Tibial nerve (tissue), 4 donors: ENCODE results near the gene SLC51A. TPM values are rescaled to one million over a fixed set of nuclear protein-coding genes. Genes with fewer than 3 reads are reported as not detected.
"Not testable (repeated sequence)": the region's sequence is repeated elsewhere in the genome, so short reads cannot be mapped to it uniquely, and the experiment has no call there.

Experiments
- DNase-seq, 2 donors: peaks; one replicate each; pipeline ENCODE4 v3.0.0-alpha.2; 2019; ENCODE audit warnings: low spot score in 2 of 2
- H3K27ac ChIP-seq, 4 donors: fragments of 200-600 bp; sonication (generic) in 3 of 4; one replicate each; pipeline ENCODE4 v1.5.1; 2017 to 2019; ENCODE audit warnings: mild to moderate bottlenecking in 1 of 4
- H3K27me3 ChIP-seq, 2 donors: fragments of 200-600 bp; sonication (generic) in 1 of 2; one replicate each; pipeline versions ENCODE4 v1.5.1 to v1.6.0; 2017 to 2019
- H3K36me3 ChIP-seq, 3 donors: fragments of 200-600 bp; sonication (generic); one replicate each; pipeline ENCODE4 v1.5.1; 2018 to 2019
- H3K4me1 ChIP-seq, 4 donors: fragments of 200-600 bp; sonication (generic) in 3 of 4; one replicate each; pipeline ENCODE4 v1.5.1; 2017 to 2019
- H3K4me3 ChIP-seq, 4 donors: fragments of 200-600 bp; sonication (generic) in 3 of 4; one replicate each; pipeline ENCODE4 v1.5.1; 2017 to 2019; ENCODE audit warnings: mild to moderate bottlenecking in 1 of 4, moderate library complexity in 1 of 4
- H3K9me3 ChIP-seq, 4 donors: fragments of 200-600 bp; sonication (generic) in 3 of 4; one replicate each; pipeline ENCODE4 v1.5.1; 2017 to 2019
- CTCF ChIP-seq, 5 experiments: fragments of 200-600 bp in 3 of 5; fragments of 450-650 bp in 2 of 5; sonication (generic) in 3 of 5; IDR thresholded peaks; one replicate each; pipeline ENCODE4 v1.5.1; 2016 to 2019; ENCODE audit warnings: antibody characterized with exemption in 5 of 5, mild to moderate bottlenecking in 3 of 5, moderate library complexity in 2 of 5
- EP300 ChIP-seq, 2 donors: sonication (generic); formaldehyde crosslinking; IDR thresholded peaks; one replicate each; pipeline ENCODE4 v1.6.1; 2017; ENCODE audit warnings: antibody characterized with exemption in 2 of 2, mild to moderate bottlenecking in 1 of 2
- POLR2A ChIP-seq, 2 donors: fragments of 450-650 bp; IDR thresholded peaks; one replicate each; pipeline ENCODE4 v1.6.1; 2017; ENCODE audit warnings: antibody characterized with exemption in 2 of 2, mild to moderate bottlenecking in 2 of 2, moderate library complexity in 2 of 2
- WGBS, 2 donors: methylation state at CpG; one replicate each; pipeline ENCODE4 v1.1.5; 2018; 5-methylcytosine and 5-hydroxymethylcytosine counted together
- total RNA-seq, 4 donors: library from RNA; depleted of rRNA; stranded (reverse); fragments of >200 nt; gene quantifications; one replicate each; pipeline ENCODE4 v1.1.0, GENCODE V29; 2016

The SLC51A gene
- total RNA-seq, 4 donors from 2014 or later, result 0.30 to 0.66 TPM; not detected in 2

- no peak overlapping the region for H3K4me3 ChIP-seq
- H3K4me1 ChIP-seq, result peaks cover 0 to 8% (median 1%) of the 10 kb centered on the region in 4 donors
- H3K36me3 ChIP-seq, result no peaks in the 10 kb centered on the region
- no peak for DNase-seq
- TF ChIP-seq POLR2A (IDR thresholded peaks at IDR 0.05), result no peak
- TF ChIP-seq CTCF (IDR thresholded peaks at IDR 0.05), result no peak
- TF ChIP-seq EP300 (IDR thresholded peaks at IDR 0.05), result no peak
- no peaks in the 10 kb centered on the region for H3K9me3 ChIP-seq
- no peaks in the 10 kb centered on the region for H3K27me3 ChIP-seq
- H3K27ac ChIP-seq, result peak overlapping the region in 2 of 4 donors; percentile 33 to 71
- WGBS, 2 donors, result 60 to 68% methylated on average over 6 of the region's 6 CpGs
Measured at GRCh38 chr3:196178993-196179379, 37.3 kb upstream of the SLC51A start.

GRCh38 chr3:196179380-196180308 is 36.7 kb upstream of the SLC51A start:
- Histone ChIP-seq H3K27me3 (no peaks in the 10 kb centered on the region), H3K4me1 (peaks cover 0 to 8% (median 1%) of the 10 kb centered on the region in 4 donors), H3K36me3 (no peaks in the 10 kb centered on the region), H3K27ac (peak overlapping the region in 2 of 4 donors; percentile 33 to 71), H3K9me3 (no peaks in the 10 kb centered on the region), H3K4me3 (peak overlapping the region in 1 of 4 donors; percentile 9)
- no peak for DNase-seq
- WGBS, 2 donors, result 42 to 49% methylated on average over 21 to 24 of the region's 24 CpGs
- TF ChIP-seq EP300 (IDR thresholded peaks at IDR 0.05) (no peak), POLR2A (IDR thresholded peaks at IDR 0.05) (no peak), CTCF (IDR thresholded peaks at IDR 0.05) (no peak)

- Histone ChIP-seq H3K4me1 (peaks cover 0 to 8% (median 1%) of the 10 kb centered on the region in 4 donors), H3K36me3 (no peaks in the 10 kb centered on the region), H3K27me3 (no peaks in the 10 kb centered on the region), H3K9me3 (no peaks in the 10 kb centered on the region), H3K4me3 (no peak overlapping the region), H3K27ac (peak overlapping the region in 1 of 4 donors; percentile 71)
- no peak for DNase-seq
- WGBS, 2 donors, result 89 to 92% methylated on average over 9 of the region's 9 CpGs
- TF ChIP-seq CTCF (IDR thresholded peaks at IDR 0.05) (no peak), EP300 (IDR thresholded peaks at IDR 0.05) (no peak), POLR2A (IDR thresholded peaks at IDR 0.05) (no peak)
Measured at GRCh38 chr3:196180346-196180745, 36.0 kb upstream of the SLC51A start.

- H3K27ac ChIP-seq, result no peak overlapping the region
- H3K27me3 ChIP-seq, result no peaks in the 10 kb centered on the region
- no peak overlapping the region for H3K4me3 ChIP-seq
- 81 to 83% methylated on average over 10 of the region's 10 CpGs for WGBS, 2 donors
- no peaks in the 10 kb centered on the region for H3K9me3 ChIP-seq
- DNase-seq, result no peak
- peaks cover 0 to 8% (median 1%) of the 10 kb centered on the region in 4 donors for H3K4me1 ChIP-seq
- TF ChIP-seq POLR2A (IDR thresholded peaks at IDR 0.05) (no peak), EP300 (IDR thresholded peaks at IDR 0.05) (no peak), CTCF (IDR thresholded peaks at IDR 0.05) (no peak)
- H3K36me3 ChIP-seq, result no peaks in the 10 kb centered on the region
Measured at GRCh38 chr3:196181127-196181546, 35.2 kb upstream of the SLC51A start.

GRCh38 chr3:196184169-196184432 is 32.2 kb upstream of the SLC51A start:
- H3K9me3 ChIP-seq, H3K27me3 ChIP-seq, H3K4me3 ChIP-seq, H3K36me3 ChIP-seq, DNase-seq, H3K27ac ChIP-seq: not testable (repeated sequence)
- WGBS, 2 donors, result 87 to 93% methylated on average over 4 of the region's 4 CpGs
- H3K4me1 ChIP-seq, result peaks cover 0 to 17% (median 6%) of the 10 kb centered on the region in 4 donors
